ENCODE results near the gene IFI27L1.

- TF ChIP-seq CTCF (conservative IDR thresholded peaks at IDR 0.05) (no peak), ZFX (IDR thresholded peaks at IDR 0.05) (no peak)
These were observed 24.4 kb upstream of the IFI27L1 start for GRCh38 chr14:94056579-94057308.

Measured in C4-2B (cell line).